NCI-H1436 treated with DMSO at 0.1 percent for 48 hours (cell line): Measurements from ENCODE around the gene ZBTB20.
A peak's percentile ranks its signal among the peaks of the same experiment; 100 is the strongest.

ENCODE experiments used
- DNase-seq: peaks from one replicate; lab custom pipeline; 2025; lab: John Stamatoyannopoulos, UW

Gene ZBTB20

DNA sequence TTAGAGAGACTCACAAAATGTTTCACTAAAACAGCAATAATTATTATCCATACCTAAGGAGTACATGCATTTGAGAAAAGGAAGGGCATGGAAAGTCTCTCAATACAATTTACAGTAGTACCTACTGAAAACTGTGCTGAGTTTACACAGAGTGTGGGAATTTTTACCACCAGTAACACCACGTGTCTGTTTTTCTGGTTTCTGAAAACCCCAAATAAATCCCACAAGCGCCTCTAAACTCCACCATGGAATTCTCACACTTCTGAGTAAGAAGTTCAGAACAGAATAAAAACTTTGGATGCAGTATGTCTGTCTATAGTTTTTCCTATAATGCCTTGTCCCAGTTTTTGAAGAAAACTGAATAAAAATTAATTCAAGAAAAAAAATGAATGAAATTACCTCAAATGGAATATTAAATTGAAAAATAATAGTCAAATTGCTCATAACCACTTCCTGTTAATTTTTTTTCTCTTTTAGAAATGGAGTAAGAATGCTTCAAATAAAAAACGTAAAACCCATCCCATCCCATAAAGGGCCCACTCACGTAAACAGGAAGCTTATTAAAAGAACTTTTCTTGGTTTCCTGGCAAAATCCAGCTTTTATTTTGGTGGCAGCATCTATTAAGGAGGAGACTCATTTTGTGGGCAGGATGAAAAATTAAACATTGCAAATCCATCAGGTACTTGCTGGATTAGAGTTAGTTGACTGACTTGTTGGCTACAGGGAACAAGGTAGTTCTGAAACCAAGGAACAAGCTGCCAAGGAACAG, 475.2 kb downstream of the ZBTB20 start:
- no peak for DNase-seq

DNA sequence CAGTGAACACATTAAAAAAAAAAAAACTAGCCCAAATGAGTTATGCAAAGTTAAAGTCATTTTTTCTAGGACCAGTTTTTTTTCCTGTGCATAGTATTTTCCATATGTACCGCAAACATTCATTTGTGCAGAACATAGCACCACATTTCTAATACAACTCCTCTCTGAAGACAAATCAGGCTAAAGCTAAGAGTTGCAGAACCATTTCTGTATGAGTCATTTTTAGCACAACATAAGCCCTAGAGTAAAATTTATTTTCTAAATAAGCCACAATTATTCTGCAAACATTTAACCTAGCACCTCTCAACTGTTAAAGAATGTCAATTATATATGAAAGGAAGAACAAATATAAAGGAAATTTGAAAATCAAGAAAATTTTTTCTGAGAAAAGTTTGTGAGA, 477.5 kb downstream of the ZBTB20 start:
- no peak for DNase-seq

- peak; percentile 59 for DNase-seq
Measured at GRCh38 chr3:114668099-114668498, 479.0 kb downstream of the ZBTB20 start.

DNA sequence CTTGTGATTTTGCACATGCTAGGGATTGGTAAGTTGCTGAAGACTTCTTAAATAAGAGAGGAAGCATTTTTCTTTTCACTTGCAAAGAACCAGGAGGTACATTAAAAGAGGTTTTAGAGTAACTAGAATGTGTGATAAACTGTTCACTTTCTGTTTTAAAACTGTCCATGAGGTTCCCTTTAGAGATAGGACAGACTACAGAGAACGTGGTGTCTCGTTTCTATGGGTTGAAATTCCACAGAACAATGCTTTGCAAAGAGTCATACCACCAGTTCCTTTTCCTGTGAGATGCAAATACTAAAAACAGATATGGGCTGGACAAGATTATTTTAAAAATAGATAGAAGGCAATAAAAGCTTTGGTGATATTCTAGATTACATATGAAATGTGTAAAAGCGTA, 480.5 kb downstream of the ZBTB20 start:
- DNase-seq: no peak

DNA sequence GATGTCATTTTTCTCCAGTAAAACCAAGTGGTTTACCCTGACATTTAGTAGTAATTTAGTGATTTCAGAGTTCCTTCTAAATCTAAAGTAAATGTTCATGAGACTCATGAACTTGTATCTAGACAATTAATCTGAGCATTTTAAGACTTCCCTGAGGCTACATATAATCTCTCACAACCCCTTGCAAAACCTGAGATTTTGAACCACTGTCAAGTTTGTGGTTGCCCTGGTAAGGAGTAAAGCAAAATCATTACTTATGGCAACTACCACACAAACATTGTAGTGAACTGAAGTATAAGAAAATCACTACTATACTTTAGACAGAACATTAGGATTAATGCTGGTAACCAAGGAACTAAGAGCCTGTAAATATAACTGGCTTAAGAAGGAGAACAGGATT, 483.1 kb downstream of the ZBTB20 start:
- no peak for DNase-seq

GRCh38 chr3:114660808-114661207, 486.3 kb downstream of the ZBTB20 start:
- no peak for DNase-seq

DNA sequence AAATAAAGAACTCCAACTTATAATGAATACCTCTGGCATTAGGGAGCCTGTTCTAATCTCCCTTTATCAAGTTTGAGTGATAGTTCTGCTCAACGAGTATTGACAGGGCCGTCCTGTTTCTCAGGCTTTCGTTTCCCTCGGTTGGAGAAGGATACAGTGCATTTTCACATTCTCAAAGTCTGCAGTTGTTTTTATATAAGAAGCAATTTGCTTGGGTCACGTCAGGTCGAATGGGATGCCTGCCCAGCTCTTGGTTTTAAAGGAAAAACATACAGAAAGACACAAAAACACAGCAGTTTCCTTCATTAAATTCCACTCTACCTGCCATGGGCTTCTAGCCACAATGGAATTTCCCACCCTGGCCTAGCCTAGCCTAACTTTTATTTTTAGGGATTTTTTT, 487.0 kb downstream of the ZBTB20 start:
- no peak for DNase-seq

DNA sequence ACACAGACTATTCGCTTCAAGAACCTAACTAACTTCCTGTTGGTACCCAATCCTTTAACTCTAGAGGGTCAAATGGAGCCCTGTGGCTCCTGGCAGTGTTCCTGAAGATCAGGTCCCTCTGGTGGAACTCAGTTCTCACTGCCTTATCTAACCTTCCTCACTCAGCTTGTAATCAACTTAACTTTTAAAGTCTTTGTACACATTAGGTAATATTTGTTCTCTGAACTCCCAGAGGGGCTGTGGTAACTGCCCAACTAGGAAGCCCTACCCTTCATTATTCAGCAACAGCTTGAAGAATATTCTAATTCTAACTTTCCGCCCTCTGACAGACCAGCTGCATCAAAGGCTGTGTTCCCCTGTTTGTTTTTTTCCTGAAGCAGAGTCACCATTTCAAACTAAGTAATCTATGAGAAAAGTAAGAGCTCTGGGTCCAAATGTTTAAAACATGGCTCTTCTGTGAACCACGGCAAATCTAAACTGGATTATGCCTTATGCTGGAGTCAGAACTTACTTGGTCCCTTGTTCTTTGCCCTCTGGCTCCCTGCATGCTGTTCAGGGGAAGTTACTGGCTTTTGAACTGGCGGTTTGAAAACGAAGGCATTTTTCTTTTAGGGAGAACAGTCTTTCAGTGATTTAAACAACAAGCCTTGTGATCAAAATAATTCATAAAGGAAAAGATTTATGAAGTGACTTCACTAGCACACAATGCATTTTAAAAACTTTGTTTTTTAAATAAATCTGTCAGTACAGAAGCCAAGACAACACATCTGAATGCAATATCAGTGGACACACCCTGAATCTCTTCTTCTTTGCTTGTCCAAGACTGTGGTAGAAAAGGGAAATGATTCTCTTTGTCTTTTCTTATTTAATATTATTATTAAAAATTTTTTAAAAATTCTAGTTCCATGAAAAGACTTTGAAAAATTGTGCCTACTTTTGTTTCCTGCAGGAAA, 487.7 kb downstream of the ZBTB20 start:
- no peak for DNase-seq

GRCh38 chr3:114651555-114651954, 495.5 kb downstream of the ZBTB20 start:
- DNase-seq: no peak

DNA sequence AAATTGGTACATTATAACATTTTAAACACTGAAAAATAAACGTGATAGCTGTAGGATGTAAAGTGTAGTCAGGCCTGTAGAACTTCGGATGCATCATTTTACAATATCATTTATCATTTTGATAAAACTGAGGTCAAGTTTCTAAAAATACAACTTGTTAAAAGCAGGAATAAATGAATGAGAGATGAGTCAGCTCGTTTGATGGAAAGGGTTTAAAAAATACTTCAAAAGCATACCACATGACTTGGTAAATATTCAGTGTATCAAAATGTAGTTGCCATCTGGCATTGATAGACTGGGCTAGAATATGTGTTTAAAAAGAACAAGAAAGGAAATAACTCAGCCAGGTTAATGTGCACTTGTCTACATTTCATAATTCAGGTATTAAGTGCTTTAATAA, 496.3 kb downstream of the ZBTB20 start:
- DNase-seq: no peak

GRCh38 chr3:114649331-114649730, 497.8 kb downstream of the ZBTB20 start:
- DNase-seq: no peak

DNA sequence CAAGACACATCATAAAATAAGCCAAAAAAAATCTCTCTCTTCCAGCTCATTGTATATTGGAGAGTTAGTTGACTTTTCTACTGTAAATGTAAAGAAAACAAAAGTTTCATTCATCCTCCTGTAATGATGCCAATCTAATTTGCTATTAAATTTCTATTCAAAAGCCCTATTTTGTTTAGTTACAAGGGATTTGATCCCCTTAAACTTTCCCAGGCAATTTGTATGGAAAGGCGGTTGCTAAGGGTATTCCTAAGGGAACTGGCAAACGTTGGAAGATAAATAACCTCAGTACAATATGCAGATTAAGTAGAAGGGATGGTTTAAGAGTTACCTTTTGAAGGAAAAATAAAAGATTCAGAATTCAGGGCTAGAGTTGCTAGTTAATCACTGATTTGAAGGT, 500.6 kb downstream of the ZBTB20 start:
- DNase-seq: no peak

GRCh38 chr3:114645392-114645791, 501.7 kb downstream of the ZBTB20 start:
- no peak for DNase-seq

DNA sequence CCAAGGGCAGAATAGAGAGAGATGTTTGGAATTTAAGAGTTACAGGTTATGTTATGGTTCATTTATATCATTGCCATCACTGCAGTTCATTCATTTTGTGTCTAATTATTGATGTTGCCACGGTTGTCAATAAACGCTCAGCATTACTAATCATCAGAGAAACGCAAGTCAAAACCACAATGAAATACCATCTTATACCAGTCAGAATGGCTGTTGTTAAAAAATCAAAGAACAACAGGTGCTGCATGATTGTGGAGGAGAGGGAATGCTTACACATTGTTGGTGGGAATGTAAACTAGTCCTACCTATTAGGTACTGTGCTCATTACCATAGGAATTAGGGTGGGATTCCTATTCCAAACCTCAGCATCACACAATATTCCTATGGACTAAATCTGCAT, 502.7 kb downstream of the ZBTB20 start:
- no peak for DNase-seq

DNA sequence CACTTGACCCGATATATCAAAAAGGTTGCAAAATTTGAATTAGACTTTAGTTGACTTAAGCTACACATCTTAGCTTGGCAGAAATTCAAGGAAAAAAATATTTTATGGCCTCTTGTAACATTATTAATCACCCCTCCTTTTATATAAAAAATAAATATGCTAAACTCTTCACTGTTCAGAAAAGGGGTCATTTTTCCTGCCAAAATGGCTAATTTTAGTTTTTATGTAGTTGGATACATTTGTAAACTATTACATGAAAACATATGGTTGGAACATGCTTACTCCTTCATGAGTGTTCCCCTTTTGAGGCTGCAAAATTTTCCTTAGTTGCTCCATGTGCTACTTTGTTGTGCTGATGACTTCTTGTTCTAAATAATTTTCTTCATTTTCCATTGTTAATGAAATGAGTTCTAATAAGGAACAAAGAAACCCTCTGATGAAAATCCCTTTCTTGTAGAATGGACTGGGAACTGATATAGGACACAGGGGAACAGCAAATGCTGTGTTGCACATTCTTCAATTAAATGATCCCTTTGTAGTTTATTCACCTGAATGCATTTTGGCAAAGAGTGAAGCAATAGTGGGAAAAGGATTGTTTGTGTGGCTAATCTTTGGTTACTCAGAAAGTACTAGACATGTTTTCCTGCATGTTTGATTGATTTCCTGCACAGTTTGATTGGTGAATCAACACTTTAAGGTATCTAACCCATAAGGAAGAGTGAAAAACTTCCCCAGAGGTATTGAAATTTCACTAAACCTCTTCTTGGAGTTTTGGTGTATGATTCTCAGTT, 503.9 kb downstream of the ZBTB20 start:
- DNase-seq: no peak

- no peak for DNase-seq
Measured at GRCh38 chr3:114640126-114640525, 507.0 kb downstream of the ZBTB20 start.

- no peak for DNase-seq
Measured at GRCh38 chr3:114639171-114639570, 507.9 kb downstream of the ZBTB20 start.

DNA sequence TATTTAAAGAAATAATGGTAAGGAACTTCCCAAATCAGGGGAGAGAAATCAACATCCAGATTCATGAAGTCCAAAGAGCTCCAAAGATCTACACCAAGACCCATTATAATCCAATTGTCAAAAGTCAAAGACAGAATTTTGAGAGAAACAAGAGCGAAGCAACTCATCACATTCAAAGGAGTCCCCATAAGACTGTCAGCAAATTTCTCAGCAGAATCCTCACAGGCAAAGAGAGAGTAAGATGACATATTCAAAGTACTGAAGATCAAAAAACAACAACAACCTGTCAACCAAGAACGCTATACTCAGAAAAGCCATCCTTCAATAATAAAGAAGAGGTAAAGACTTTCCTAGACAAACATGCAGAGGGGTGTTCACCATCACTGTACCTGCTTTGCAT, 511.2 kb downstream of the ZBTB20 start:
- no peak for DNase-seq

DNA sequence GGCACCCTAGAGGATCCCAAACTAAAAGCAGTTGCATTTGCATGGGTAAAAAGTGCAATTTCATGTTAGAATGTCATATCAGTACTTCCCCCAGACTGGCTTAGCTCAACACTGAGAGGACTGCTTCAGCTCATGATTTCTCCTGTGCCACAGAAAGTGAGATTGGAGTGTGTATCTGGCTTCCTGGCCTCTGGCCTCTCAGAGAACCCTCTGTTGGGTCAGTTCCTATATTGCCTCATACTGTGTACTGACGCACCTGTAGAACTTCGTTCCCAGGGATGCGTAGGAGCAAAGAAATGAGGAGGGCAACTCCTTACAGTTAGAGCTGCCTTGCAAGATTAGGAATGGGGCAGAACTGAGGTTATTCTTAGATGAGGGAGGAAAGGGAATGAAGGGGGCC, 512.5 kb downstream of the ZBTB20 start:
- no peak for DNase-seq

DNA sequence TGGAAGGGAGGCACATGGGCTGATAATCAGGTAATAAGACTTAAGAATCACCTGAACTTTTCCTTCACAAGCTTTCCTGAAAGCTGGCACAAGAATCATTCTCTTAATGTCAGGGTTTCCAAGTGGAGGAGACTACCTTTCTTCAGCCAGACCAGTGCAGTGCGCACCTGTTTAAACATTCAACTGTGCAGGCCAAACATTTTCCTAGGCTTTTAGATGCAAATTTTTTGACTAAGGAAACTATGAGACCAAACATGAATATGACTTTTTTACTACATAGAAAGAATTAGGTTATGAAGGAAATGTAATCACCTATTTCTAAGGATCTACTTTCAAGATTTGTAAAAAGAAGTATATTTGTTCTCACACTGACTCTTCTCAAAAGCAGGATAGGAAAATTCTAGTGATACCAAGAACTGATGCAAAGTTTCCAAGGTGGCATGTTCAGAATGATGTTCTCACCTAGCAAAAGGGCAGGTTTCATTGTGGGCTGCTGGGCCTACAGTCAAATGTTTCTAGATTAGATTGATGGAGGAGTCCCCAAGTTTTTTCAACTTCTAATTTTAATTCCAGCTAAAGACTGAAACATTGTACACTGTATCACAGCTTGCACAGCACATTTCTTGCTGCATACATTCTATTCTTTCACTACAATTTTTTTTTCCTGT, 514.2 kb downstream of the ZBTB20 start:
- no peak for DNase-seq

GRCh38 chr3:114627770-114628169, 519.3 kb downstream of the ZBTB20 start:
- DNase-seq: no peak

DNA sequence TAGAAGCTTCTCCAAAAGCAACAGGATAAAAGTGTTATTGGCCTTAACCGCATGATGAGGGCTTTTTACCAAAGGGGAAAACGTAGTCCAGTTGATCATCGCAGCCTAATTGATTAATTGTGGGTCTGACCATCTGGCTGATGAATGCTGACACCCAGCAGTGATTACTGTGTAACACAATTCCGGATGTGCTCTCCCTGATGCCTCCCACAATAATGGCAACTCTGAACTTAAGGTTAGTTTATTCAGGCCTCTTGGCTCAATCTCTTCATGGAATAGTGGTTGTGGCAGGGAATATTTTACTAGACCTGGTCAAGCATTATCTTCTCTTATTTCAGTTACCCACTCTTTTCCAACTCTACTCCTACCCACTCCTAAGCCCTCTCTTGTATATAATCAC, 520.3 kb downstream of the ZBTB20 start:
- DNase-seq: no peak
